Measurements from ENCODE around the gene MLF2. TPM values are rescaled to one million over a fixed set of nuclear protein-coding genes. Genes with fewer than 3 reads are reported as not detected.

Gene MLF2
- total and polyA plus RNA-seq, 10 of the 15 experiments (the other 5 are each of a cell fraction or from before 2014, with no cell fraction given) = 13.5 to 222 (median 130) TPM

DNA sequence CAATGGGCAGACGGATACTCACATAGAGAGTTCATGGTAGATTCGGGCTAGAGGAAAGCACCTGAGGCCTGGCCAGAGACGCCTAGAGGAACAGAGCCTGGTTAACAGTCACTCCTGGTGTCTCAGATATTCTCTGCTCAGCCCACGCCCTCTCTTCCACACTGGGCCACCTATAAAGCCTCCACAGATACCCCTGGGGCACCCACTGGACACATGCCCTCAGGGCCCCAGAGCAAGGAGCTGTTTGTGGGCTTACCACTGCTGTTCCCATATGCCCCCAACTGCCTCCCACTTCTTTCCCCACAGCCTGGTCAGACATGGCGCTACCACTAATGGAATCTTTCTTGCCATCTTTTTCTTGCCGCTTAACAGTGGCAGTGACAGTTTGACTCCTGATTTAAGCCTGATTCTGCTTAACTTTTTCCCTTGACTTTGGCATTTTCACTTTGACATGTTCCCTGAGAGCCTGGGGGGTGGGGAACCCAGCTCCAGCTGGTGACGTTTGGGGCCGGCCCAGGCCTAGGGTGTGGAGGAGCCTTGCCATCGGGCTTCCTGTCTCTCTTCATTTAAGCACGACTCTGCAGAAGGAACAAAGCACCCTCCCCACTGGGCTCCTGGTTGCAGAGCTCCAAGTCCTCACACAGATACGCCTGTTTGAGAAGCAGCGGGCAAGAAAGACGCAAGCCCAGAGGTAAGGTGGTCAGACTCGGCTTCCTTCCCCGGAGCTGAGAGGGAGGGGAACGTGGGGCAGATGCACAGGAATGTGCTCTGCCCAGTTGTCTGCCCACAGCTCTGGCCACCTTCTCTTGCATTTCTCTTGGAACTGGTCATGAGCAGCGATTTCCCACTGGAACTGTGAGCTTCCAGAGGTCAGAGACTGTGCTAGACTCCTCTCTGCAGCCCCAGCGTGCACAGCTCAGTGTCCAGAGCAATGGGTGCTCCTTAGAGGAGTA lies 36.3 kb upstream of the MLF2 start, which contains the start of gene CD4 (continued):
- TF ChIP-seq NFYA (IDR thresholded peaks at IDR 0.05; ENCODE audit: borderline replicate concordance, low read depth, low read length) (no peak), ZSCAN29 (IDR thresholded peaks at IDR 0.05) (no peak), CEBPB (IDR thresholded peaks at IDR 0.05; ENCODE audit: borderline replicate concordance in 1 of 2, low read depth in 2 of 2, low read length in 2 of 2) (no peak)
- TF ChIP-seq, protein P1, sequence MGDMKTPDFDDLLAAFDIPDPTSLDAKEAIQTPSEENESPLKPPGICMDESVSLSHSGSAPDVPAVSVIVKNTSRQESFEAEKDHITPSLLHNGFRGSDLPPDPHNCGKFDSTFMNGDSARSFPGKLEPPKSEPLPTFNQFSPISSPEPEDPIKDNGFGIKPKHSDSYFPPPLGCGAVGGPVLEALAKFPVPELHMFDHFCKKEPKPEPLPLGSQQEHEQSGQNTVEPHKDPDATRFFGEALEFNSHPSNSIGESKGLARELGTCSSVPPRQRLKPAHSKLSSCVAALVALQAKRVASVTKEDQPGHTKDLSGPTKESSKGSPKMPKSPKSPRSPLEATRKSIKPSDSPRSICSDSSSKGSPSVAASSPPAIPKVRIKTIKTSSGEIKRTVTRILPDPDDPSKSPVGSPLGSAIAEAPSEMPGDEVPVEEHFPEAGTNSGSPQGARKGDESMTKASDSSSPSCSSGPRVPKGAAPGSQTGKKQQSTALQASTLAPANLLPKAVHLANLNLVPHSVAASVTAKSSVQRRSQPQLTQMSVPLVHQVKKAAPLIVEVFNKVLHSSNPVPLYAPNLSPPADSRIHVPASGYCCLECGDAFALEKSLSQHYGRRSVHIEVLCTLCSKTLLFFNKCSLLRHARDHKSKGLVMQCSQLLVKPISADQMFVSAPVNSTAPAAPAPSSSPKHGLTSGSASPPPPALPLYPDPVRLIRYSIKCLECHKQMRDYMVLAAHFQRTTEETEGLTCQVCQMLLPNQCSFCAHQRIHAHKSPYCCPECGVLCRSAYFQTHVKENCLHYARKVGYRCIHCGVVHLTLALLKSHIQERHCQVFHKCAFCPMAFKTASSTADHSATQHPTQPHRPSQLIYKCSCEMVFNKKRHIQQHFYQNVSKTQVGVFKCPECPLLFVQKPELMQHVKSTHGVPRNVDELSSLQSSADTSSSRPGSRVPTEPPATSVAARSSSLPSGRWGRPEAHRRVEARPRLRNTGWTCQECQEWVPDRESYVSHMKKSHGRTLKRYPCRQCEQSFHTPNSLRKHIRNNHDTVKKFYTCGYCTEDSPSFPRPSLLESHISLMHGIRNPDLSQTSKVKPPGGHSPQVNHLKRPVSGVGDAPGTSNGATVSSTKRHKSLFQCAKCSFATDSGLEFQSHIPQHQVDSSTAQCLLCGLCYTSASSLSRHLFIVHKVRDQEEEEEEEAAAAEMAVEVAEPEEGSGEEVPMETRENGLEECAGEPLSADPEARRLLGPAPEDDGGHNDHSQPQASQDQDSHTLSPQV (IDR thresholded peaks at IDR 0.05) = no peak
- TF ChIP-seq, protein P2, sequence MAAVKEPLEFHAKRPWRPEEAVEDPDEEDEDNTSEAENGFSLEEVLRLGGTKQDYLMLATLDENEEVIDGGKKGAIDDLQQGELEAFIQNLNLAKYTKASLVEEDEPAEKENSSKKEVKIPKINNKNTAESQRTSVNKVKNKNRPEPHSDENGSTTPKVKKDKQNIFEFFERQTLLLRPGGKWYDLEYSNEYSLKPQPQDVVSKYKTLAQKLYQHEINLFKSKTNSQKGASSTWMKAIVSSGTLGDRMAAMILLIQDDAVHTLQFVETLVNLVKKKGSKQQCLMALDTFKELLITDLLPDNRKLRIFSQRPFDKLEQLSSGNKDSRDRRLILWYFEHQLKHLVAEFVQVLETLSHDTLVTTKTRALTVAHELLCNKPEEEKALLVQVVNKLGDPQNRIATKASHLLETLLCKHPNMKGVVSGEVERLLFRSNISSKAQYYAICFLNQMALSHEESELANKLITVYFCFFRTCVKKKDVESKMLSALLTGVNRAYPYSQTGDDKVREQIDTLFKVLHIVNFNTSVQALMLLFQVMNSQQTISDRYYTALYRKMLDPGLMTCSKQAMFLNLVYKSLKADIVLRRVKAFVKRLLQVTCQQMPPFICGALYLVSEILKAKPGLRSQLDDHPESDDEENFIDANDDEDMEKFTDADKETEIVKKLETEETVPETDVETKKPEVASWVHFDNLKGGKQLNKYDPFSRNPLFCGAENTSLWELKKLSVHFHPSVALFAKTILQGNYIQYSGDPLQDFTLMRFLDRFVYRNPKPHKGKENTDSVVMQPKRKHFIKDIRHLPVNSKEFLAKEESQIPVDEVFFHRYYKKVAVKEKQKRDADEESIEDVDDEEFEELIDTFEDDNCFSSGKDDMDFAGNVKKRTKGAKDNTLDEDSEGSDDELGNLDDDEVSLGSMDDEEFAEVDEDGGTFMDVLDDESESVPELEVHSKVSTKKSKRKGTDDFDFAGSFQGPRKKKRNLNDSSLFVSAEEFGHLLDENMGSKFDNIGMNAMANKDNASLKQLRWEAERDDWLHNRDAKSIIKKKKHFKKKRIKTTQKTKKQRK (IDR thresholded peaks at IDR 0.05; ENCODE audit: low read depth, low read length) = no peak

Measured in GM12878 (cell line).